Stimulated activated CD4-positive, alpha-beta T cell treated with anti-CD3 and anti-CD28 coated beads, Interleukin-4, amount 100 ng/mL, for 24 hours (primary cell): ENCODE data around the gene PRIM2.
"Not testable (repeated sequence)": the region's sequence is repeated elsewhere in the genome, so short reads cannot be mapped to it uniquely, and the experiment has no call there.

Experiments used
- DNase-seq: peaks from one replicate; pipeline ENCODE4 v3.0.0-alpha.2; 2020

PRIM2 gene

DNA sequence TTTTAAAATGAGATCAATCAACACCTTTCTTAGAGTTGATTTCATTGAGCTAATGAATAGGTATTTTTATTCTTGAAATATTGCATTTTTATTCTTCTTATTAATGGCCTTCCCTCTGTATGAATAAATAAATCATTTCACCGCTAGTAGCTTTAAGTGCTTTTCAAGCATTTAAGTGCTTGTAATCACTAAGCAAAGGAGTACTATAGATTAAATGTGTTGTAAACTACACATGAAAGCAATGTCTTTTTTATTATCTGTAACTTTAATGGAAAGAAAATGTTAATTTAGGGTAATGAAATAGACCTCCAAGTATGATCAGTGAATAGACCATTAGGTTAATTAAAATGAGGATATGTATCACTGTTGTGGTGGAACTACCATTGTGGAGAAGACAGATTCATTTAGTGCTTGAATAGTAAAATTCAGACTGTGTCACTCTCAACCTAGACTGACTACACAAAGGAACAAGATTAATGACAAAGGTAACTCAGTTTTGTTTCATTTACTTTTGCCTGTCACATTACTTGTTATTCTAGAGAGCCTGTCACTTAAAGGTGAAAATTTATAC is 132.2 kb downstream of the PRIM2 start:
- not testable (repeated sequence) for DNase-seq

DNA sequence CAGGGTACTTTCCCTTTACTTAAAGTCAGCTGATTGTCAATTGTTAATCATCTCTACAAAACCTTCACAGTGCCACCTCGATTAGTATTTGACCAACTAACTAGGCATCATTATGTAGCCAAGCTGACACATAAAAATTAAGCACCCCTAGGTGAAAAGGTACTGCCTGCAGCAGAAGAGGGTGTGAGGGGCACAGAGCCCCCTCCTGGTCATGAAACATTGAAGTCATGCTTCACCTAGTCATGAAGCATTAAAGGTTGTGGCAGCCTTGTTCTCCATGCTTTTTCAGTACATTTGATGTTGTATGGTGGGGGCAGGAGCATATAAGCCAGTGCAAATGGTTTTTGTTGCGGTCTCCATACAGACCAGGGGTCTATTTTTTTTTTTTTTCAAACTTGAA is 142.4 kb downstream of the PRIM2 start:
- not testable (repeated sequence) for DNase-seq

DNA sequence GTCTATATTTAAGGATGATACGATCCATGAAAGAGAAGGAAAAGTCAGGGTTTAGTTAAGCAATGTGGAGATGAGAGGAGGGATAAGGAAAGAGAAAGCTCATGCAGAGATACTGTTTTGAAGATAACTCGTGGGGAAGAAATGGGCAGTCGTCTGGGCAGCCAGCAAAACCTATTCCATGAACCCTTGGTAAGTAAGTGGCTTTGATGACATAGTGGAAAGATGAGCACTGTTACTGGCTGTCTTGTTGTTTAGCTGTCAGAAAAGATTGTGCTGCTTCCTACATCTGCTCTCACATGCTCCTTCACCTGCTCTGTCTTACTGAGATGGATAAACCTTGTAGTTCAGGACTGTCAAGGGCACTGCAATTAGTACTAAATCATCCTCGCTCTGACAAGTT is 143.6 kb downstream of the PRIM2 start:
- DNase-seq = not testable (repeated sequence)

DNA sequence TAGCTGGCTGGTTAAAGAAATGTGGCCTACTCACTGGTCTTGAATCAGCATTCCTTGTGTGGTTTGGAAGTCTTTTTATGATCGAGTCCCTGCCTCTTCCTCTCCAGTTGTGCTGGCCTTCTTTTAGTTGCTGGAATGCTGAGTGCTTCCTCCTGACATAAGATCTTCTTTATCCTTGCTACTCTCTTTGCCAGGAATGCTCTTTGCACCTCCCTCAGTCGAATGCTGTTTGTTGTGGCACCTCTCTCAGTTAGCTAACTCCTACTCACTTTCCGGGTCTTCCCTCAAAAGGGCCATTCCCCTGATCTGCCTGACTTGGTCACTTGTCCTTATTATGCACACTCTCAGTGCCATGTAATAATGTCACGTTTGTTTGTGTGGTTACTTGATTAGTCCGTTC is 146.4 kb downstream of the PRIM2 start:
- DNase-seq = not testable (repeated sequence)

DNA sequence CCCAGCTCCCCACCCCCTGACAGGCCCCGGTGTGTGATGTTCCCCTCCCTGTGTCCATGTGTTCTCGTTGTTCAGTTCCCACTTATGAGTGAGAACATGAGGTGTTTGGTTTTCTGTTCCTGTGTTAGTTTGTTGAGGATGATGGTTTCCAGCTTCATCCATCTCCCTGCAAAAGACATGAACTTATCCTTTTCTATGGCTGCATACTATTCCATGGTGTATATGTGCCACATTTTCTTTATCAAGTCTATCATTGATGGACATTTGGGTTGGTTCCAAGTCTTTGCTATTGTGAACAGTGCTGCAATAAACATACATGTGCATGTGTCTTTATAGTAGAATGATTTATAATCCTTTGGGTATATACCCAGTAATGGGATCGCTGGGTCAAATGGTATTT is 148.5 kb downstream of the PRIM2 start:
- not testable (repeated sequence) for DNase-seq

DNA sequence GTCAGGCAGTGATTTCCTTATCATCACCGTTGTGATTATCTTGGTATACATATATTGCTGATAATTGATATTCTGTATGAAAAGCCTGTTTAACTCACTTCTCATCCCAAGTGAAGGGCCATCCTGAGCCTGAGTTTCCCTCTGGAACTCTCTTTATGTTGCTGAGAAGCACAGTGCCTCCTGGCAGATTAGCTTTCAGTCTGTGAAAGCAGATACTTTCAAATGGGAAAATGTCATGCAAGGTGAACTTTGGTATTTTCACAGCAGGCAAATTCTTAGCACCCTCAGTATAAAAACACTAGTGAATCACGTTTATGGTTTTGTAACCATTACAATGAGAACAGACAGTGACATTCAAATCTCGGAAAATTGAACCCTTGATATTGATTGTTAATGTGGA is 151.6 kb downstream of the PRIM2 start:
- no peak for DNase-seq

DNA sequence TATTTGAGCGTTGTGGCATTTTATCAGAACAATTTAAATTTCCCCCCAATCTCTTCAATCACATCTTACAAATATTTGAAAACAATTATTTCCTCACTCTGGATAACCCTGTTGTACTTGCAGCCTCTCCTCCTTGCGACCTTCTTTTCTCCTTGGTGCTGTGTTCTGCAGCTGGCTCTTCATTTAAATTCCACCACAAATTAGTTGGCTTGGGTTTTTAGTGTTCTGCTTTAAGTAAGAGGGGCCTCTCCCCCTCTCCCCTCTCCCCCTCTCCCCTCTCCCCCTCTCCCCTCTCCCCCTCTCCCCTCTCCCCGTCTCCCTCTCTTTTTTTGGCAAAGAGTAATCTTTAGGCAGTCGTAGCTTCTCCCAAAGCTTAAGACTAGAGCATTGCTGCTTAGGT is 152.7 kb downstream of the PRIM2 start:
- DNase-seq = not testable (repeated sequence)

DNA sequence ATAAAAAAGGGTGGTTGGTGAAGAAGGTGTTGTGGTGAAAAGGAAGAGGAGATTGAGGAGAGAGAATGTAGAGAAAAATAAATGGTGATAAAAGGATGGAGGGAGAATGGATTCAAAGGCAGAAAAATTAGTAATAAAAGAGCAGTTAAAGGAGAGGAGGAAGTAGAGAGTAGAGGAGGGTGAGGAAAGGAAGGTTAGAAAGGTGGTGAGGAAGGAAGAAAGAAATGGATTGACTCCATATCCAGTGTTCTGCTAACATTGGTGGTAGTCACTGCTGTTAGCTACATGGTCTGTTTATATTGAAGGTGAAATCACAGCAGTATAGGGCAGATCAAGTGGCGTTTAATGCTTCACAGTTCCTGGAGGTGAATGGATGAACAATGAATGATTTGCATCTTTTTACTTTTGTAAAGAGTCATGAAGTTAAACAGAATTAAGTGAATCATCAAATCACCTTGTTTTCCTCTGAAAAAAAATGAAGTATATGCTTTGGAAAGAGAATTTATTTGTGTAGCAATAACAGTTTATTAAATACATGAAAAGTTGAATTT is 154.0 kb downstream of the PRIM2 start:
- not testable (repeated sequence) for DNase-seq

DNA sequence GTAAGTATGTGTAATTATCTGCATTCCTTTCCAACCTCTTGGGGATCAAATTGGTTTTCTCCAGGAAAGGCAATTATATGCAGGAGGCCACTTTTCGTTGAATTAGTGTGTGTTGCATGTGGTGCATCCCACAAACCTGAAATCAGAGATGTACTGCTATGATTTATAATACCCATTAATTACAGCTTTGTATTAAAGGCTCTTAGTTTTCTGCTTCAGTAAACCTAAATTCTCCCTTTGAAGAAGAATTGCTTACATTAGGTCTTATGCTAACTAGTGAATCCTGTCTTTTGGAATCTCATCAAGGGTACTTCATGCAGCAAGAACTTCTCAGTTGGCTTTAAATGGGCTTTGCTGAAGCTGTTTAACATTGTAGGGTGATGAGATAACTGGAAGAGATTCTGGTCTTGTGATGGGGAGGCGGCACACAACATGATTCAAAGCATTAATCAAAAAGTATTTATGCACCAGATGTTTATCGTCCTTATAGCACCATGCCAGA is 155.5 kb downstream of the PRIM2 start:
- not testable (repeated sequence) for DNase-seq

DNA sequence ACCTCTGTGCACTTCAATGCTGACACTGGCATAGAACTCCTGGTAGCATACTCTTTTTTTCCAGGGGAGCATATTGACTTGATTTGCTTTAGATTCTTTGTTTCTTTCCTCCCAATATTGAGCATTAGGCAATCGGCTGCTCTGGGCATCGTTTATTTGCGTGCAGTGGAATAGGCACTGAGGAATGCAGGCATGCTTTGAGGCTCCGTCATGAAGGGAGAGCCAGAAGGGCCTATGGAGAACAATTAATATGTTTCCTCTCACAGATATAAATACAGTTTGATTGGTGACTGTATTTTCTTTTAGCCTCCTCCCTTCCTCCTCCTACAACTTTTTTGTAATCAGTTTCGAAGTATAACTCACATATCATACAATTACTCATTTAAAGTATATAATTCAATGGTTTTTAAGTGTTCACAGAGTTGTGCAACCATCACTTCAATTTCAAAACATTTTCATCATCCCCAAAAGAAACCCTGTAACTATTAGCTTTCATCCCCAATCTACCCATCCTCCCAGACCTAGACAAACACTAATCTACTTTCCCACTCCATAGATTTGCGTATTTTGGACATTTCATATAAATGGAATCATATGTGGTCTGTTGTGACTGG is 157.5 kb downstream of the PRIM2 start:
- not testable (repeated sequence) for DNase-seq

DNA sequence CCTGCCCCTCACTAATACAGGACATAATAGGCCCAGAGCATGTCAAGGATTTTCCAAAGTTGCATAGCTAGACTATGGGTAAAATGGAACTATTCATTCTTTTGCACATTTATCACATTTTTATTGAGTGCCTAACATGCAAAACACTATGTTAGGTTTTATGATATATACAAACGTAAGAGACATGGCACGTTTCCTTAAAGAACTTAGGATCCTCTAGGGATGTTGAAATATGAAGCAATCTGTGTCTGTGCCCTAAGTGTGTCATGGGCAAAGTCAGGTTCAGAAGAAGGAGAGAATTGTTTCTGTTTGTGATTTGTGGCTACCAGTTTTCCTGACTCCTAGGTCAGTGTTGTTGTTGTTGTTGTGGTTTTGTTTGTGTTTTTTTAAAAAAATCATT is 158.2 kb downstream of the PRIM2 start:
- not testable (repeated sequence) for DNase-seq

DNA sequence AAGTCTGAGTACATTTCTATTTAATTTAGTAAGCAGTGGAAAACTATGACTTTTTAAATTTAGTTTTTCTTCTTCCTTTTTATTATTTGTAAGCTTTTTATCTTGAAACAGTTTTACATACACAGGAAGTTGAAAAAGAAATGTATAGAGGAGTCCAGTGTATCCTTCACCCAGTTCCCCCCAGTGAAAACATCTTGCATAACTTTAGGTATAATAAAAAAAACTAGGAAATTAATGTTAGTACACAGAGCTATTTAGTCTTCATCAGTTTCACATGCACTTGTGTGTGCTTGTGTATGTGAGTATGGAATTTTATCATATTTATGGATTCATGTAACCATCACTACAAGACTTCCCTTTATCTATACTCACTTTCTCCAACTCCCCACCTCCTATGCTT is 162.8 kb downstream of the PRIM2 start:
- not testable (repeated sequence) for DNase-seq

DNA sequence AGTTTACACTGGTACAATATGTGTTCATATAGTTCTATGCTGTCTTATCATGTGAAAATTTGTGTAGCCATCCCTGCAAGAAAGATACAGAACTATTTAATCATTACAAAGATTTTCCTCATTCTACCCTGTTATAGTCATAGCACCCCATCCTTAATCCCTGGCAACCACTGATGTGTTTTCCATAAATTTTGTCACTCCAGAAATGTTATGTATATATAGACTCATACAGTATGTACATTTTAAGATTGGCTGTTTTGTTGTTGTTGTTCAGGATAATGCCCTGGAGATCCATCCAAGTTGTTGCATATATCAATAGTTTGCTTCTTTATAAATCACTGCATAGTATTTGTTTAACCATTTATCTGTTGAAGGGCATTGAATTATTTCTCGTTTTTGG is 163.7 kb downstream of the PRIM2 start:
- not testable (repeated sequence) for DNase-seq

DNA sequence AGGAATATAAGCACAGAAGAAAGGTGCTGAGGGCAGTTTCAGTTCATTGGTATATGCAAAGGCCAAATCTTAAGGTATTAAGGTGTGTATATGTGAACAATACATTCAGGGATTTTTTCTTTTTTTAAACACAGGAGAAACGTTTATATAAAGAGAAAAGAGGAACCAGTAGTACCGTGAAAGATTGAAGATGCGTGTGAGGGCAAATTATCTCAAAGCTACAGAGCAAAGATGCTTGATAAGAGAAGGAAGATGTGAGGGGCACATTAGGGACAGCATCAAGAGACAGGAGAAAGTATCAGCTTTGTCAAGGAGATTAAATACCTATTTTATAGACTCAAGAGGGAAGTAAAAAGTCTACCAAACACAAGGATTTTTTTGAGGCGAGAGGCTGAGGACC is 165.0 kb downstream of the PRIM2 start:
- DNase-seq = not testable (repeated sequence)

DNA sequence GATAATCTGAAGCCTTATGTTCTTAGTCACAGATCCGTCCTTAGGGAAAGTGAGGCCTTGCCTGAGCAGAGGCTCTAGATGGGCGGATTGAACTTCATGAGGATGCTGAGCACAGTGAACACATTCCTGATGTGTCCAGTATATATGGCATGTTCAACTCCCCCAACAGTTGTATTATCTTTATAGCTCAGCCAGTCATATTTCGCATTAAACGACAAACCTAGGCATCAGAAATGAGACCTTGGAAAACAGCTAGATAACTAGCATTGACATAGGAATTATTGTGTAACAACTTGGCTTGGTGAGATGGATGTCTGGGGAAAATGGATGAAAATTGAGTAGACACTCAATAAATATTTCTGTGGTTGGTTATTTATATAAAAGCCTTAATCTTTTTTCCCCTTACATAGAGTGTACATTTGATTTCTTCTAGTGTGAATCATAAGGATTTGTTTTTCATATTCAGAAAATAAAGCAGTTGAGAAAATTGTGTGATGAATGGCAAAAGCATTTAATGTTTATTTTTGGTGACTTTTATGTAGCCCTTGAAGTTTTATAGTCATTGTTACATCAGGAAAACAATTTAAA is 169.2 kb downstream of the PRIM2 start:
- DNase-seq = not testable (repeated sequence)

DNA sequence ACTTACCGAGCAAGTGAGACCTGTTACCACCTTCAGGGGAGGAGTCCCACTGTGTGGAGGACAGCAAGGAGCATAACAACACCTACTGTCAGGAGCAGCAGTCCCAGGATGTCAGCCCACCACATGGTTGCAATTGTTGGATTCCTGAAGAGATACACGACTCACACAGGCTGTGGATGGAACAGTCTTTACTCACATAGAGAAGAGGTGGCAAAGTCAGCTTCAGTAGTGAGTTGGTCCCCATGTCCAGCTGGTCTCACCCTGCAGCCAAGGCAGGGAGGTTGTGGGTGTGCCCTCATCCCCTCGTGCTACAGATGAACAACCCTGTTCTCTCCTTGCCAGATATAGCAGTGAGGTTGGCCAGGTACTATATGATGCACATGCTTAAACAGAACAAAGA is 171.1 kb downstream of the PRIM2 start:
- DNase-seq = not testable (repeated sequence)

DNA sequence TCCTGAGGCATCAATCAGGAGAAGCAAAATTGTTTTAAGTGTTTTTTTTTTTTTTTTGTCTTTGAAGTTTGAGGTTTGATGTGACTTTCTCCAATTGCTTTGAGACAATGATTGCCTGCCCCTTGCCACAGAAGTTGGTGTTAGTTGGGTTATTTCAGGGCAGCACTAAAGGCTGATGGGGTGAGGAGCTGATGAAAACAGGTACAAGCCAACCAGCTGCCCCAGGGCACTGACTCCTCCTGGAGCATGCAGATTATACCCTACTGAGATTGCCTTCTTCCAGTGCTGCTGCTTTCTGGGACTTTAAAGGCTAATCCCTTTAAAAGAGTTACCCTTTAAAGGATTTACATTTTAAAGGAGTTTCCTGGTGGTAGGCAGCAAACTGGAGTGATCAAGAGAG is 172.5 kb downstream of the PRIM2 start:
- DNase-seq = not testable (repeated sequence)

DNA sequence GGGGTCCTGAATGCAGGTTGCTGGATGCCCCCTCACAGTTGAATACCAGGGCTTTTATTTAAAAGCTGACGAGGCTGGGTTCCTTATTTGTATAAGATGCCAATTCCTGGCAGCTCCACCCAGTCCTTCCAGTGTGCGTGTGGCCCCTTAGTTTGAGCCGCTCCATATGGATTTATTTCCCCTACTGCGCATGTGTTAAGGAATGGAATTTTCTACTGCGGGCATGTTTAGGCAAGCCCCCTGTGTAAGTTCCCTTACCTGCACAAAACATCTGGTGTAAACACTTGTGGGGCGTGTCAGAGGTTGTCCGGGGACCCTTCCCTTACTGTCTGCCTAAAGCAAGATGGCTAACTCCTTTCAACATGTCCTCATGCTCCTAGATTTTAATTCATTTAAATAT is 174.4 kb downstream of the PRIM2 start:
- DNase-seq = not testable (repeated sequence)

DNA sequence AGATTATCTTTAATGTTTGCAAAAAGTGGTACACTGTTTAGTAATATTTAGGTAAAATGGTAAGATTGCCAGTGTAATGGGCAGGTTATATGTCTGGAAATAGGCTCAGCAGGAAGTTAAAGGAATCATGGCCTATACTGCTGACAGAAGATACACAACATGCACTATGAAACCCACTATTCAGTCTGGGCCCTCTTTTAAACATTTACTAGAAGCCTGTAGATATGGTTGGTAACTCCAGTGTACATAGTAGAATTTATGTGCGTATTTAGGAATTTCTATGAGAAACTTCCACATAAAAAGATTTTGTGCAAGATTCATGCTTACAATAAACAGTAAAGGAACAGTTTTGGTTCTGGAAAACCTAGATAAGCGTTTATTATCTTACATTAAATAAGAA is 178.8 kb downstream of the PRIM2 start:
- not testable (repeated sequence) for DNase-seq

DNA sequence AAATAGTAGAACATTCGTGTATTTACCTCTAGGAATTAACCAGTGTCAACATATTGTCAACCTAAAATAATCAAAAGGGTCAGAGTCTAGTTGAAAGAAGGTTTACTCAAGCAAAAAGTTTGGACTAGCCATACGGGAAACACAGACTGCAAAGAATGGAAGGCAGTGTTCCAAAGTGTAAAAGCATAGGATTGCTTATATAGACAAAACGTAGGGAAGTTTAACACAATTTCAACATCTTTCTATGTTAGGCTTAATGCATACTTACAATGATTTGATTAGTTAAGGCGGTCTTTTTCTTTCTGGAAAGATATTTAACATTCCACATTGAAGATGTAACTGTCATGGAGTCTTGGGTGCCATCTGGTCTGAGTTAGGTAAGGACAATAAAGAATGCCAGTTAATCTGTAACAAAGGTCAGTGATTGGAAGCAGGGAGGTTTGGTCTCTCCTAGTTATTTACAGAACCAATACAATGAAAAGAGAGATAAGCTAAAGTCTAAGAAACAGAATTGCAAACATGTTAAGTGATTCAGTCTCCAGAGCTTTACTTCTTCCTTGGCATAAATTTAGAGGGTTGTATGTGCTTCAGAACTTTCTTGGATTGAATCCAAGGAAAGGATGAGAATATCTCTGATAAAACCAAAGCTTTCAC is 183.1 kb downstream of the PRIM2 start:
- DNase-seq = not testable (repeated sequence)

DNA sequence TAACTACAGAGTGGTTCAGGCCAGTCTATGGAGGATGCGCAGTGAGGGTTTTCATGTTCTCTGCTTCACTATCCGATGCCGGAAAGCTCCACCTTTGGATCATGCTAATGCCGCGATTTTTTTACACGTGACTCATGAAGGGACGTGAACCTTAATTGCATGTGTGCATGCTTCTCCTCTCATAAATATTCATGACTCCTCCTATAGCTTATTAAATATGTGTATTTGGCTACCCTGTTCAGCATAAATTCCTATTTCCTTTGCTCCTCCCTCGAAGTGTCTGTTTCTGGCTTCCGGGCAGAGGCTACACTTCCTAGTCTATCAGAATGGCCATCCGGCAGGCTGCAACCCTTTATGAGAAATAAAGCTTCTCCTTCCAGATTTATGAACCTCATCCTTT is 185.0 kb downstream of the PRIM2 start:
- not testable (repeated sequence) for DNase-seq

DNA sequence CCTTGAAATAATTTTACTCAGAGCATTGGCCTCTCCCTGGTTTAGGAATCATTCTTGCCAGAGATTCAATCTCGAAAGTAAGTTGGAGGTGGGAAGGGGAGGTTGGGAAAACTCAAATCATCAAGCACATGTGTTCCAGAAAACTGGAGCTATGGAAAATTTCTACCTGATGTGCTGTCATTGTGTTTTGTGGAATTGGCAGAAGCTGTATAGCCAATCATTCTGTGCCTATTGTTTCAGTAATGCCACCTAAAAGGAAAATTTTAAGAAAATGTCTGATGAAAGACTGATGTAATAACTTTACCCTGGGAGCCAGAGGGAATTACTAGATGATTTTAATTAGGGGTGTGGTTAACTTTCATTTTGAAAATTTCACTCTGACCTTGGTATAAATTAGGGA is 187.8 kb downstream of the PRIM2 start:
- not testable (repeated sequence) for DNase-seq

DNA sequence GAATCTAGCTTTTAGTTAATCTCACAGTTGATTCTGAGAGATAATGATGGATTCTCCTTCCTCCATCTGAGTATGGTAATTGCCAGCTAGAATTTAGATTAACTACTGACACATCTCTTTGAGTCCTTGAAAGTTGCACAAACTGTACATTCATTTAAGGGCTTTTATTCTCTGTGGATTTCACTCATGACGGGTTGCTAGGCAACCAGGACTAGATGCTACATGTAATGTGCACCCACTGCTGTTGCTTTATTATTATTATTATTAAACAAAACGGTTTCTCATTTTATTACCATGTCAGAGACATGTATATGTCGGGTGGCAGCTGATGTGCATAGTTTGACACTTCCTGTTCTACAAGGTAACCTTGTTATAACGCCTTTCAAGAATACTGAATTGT is 193.0 kb downstream of the PRIM2 start:
- not testable (repeated sequence) for DNase-seq
